Fibroblast of the conjunctiva (primary cell): Measurements from ENCODE around the gene EXOSC6.
"Not testable (repeated sequence)": the region's sequence is repeated elsewhere in the genome, so short reads cannot be mapped to it uniquely, and the experiment has no call there.

Experiments
- DNase-seq: peaks from one replicate; pipeline ENCODE4 v3.0.0-alpha.2; 2010; ENCODE audit warnings: low read depth

The EXOSC6 gene

GRCh38 chr16:70254180-70254964 is 2.6 kb upstream of the EXOSC6 start:
- no peak for DNase-seq

GRCh38 chr16:70253291-70254106 is 1.8 kb upstream of the EXOSC6 start:
- DNase-seq: no peak

GRCh38 chr16:70252355-70252988 is 732 bp upstream of the EXOSC6 start:
- DNase-seq: no peak

GRCh38 chr16:70250748-70251628 is 752 bp downstream of the EXOSC6 start:
- no peak for DNase-seq

GRCh38 chr16:70249697-70250096 is 2.0 kb downstream of the EXOSC6 start:
- not testable (repeated sequence) for DNase-seq

GRCh38 chr16:70238773-70239172 is 13.0 kb downstream of the EXOSC6 start:
- DNase-seq: not testable (repeated sequence)

GRCh38 chr16:70231831-70232230 is 19.9 kb downstream of the EXOSC6 start:
- DNase-seq: not testable (repeated sequence)

- DNase-seq: not testable (repeated sequence)
These were observed 25.7 kb downstream of the EXOSC6 start for GRCh38 chr16:70226024-70226423.

- not testable (repeated sequence) for DNase-seq
These were observed 26.3 kb downstream of the EXOSC6 start for GRCh38 chr16:70225430-70225829.

GRCh38 chr16:70224645-70225044 is 27.1 kb downstream of the EXOSC6 start:
- DNase-seq: not testable (repeated sequence)

GRCh38 chr16:70223971-70224513 is 27.7 kb downstream of the EXOSC6 start:
- not testable (repeated sequence) for DNase-seq

GRCh38 chr16:70223216-70223615 is 28.5 kb downstream of the EXOSC6 start:
- not testable (repeated sequence) for DNase-seq

GRCh38 chr16:70222574-70222973 is 29.2 kb downstream of the EXOSC6 start:
- not testable (repeated sequence) for DNase-seq

- not testable (repeated sequence) for DNase-seq
These were observed 33.2 kb downstream of the EXOSC6 start for GRCh38 chr16:70218586-70218985.

- not testable (repeated sequence) for DNase-seq
These were observed 45.4 kb downstream of the EXOSC6 start for GRCh38 chr16:70206382-70206781.

GRCh38 chr16:70204668-70205405 is 46.9 kb downstream of the EXOSC6 start:
- not testable (repeated sequence) for DNase-seq

GRCh38 chr16:70204010-70204409 is 47.7 kb downstream of the EXOSC6 start:
- not testable (repeated sequence) for DNase-seq

GRCh38 chr16:70203508-70203907 is 48.2 kb downstream of the EXOSC6 start:
- DNase-seq: not testable (repeated sequence)

- not testable (repeated sequence) for DNase-seq
These were observed 51.7 kb downstream of the EXOSC6 start for GRCh38 chr16:70200063-70200462.

GRCh38 chr16:70199170-70199569 is 52.6 kb downstream of the EXOSC6 start:
- DNase-seq: not testable (repeated sequence)
